HepG2 (cell line): ENCODE measurements around the gene DCAF15. TPM values are rescaled to one million over a fixed set of nuclear protein-coding genes. Genes with fewer than 3 reads are reported as not detected.
A peak's percentile ranks its signal among the peaks of the same experiment; 100 is the strongest.

ENCODE experiments used
- AHR ChIP-seq: IDR thresholded peaks from 2 replicates; pipeline ENCODE4 v1.6.1; 2018; ENCODE audit warnings: missing genetic modification reagents, missing compliant biosample characterization
- DMAP1 ChIP-seq: IDR thresholded peaks from 2 replicates; pipeline ENCODE4 v1.6.1; 2016
- ETS1 ChIP-seq: sonication (generic); formaldehyde crosslinking; IDR thresholded peaks from 2 replicates; pipeline ENCODE4 v1.4.0; 2020; ENCODE audit warnings: missing genetic modification reagents
- HDAC1 ChIP-seq: sonication (generic); formaldehyde crosslinking; IDR thresholded peaks from 2 replicates; pipeline ENCODE4 v1.5.1; 2020; ENCODE audit warnings: mild to moderate bottlenecking, missing genetic modification reagents
- PAXIP1 ChIP-seq: sonication (generic); formaldehyde crosslinking; conservative IDR thresholded peaks from 2 replicates; pipeline ENCODE4 v1.4.0; 2020; ENCODE audit warnings: mild to moderate bottlenecking, missing genetic modification reagents, moderate library complexity
- SMARCE1 ChIP-seq: fragments of 450-650 bp; IDR thresholded peaks from 2 replicates; pipeline ENCODE4 v1.6.1; 2017; ENCODE audit warnings: borderline replicate concordance
- THAP7 ChIP-seq: sonication (generic); formaldehyde crosslinking; IDR thresholded peaks from 2 replicates; pipeline ENCODE4 v1.8.1; 2023; ENCODE audit warnings: mild to moderate bottlenecking, missing genetic modification reagents
- YEATS2 ChIP-seq: sonication (generic); formaldehyde crosslinking; IDR thresholded peaks from 2 replicates; pipeline ENCODE4 v1.4.0; 2020; ENCODE audit warnings: missing genetic modification reagents, borderline replicate concordance
- ZBTB40 ChIP-seq, 2 experiments: fragments of 450-650 bp in 1 of 2; sonication (generic) in 1 of 2; formaldehyde crosslinking in 1 of 2; IDR thresholded peaks; 2 replicates each; pipeline versions ENCODE4 v1.6.1 to v1.8.0; 2016 to 2022; ENCODE audit warnings: antibody characterized with exemption in 1 of 2, mild to moderate bottlenecking in 1 of 2, missing genetic modification reagents in 1 of 2
- ZNF446 ChIP-seq: sonication (generic); formaldehyde crosslinking; IDR thresholded peaks from 2 replicates; pipeline ENCODE4 v1.5.0; 2020; ENCODE audit warnings: mild to moderate bottlenecking, missing genetic modification reagents
- ZNF460 ChIP-seq: sonication (generic); formaldehyde crosslinking; IDR thresholded peaks from 2 replicates; pipeline ENCODE4 v1.5.1; 2020; ENCODE audit warnings: missing genetic modification reagents, mild to moderate bottlenecking, borderline replicate concordance
- ZNF570 ChIP-seq: sonication (generic); formaldehyde crosslinking; IDR thresholded peaks from 2 replicates; pipeline ENCODE4 v1.4.0; 2020; ENCODE audit warnings: mild to moderate bottlenecking, missing genetic modification reagents, borderline replicate concordance
- ZSCAN9 ChIP-seq: IDR thresholded peaks from 2 replicates; pipeline ENCODE4 v1.6.1; 2016; ENCODE audit warnings: borderline replicate concordance
- polyA plus RNA-seq, 8 experiments: library from polyadenylated mRNA; depleted of rRNA in 3 of 8; stranded (reverse) in 7 of 8; unstranded in 1 of 8; fragments of >200 nt; fragmentation: Illumina TruSeq in 4 of 8; extraction: Trizol in 4 of 8; gene quantifications; 2 replicates each; pipeline versions ENCODE4 v1.2.1 to v1.2.3, GENCODE V29; 2011 to 2016; ENCODE audit warnings: low read depth in 4 of 8, missing spikeins in 1 of 8, mixed read lengths in 1 of 8; ENCODE audit not compliant: insufficient read depth in 1 of 8
- total RNA-seq, 5 experiments: library from RNA; depleted of rRNA; stranded (reverse); fragments of >200 nt; fragmentation: Illumina TruSeq; extraction: Trizol; gene quantifications; 2 replicates each; pipeline ENCODE4 v1.2.3, GENCODE V29; 2016; ENCODE audit warnings: low read depth in 1 of 5

The DCAF15 gene
- total and polyA plus RNA-seq, 2 of the 13 experiments (the other 11 are each of a cell fraction or from before 2014, with no cell fraction given) = 13.6 to 14.0 TPM

GRCh38 chr19:14006766-14007562 is 54.7 kb downstream of the DCAF15 start (continued):
- no peak for TF ChIP-seq ETS1 (CRISPR knock-in tag)
- TF ChIP-seq ZNF460 = peak; percentile 35; the same call in 1 of the 2 replicates
- TF ChIP-seq ZBTB40 (IDR thresholded peaks at IDR 0.05) = no peak
- TF ChIP-seq ZBTB40 (CRISPR knock-in tag; IDR thresholded peaks at IDR 0.05) = peak; percentile 64; the same call in 1 of the 2 replicates
- peak; percentile 22; the same call in 1 of the 2 replicates for TF ChIP-seq PAXIP1
- peak; percentile 81; the same call in 1 of the 2 replicates for TF ChIP-seq YEATS2 (CRISPR knock-in tag)
- peak; percentile 67; the same call in 1 of the 2 replicates for TF ChIP-seq ZNF446 (CRISPR knock-in tag)
- TF ChIP-seq SMARCE1 = no peak
- peak; percentile 78 for TF ChIP-seq HDAC1 (CRISPR knock-in tag)
- peak; percentile 81 for TF ChIP-seq DMAP1 (CRISPR knock-in tag)
- TF ChIP-seq ZNF570 (CRISPR knock-in tag) = no peak
- peak; percentile 80; the same call in 1 of the 2 replicates for TF ChIP-seq THAP7 (CRISPR knock-in tag)
- 0 out of 2 replicates have a peak, but pooled peaks have one; percentile 34 for TF ChIP-seq AHR (CRISPR knock-in tag)
- peak; percentile 86; the same call in 1 of the 2 replicates for TF ChIP-seq ZSCAN9 (CRISPR knock-in tag)
